Activated naive CD8-positive, alpha-beta T cell treated with anti-CD3 and anti-CD28 coated beads, Interleukin-2, amount 10 ng/mL, durations not matched to agents 7 days and 5 days (primary cell): ENCODE results near the gene TOGARAM1. TPM values are rescaled to one million over a fixed set of nuclear protein-coding genes. Genes with fewer than 3 reads are reported as not detected.
A peak's percentile ranks its signal among the peaks of the same experiment; 100 is the strongest.

Experiments used
- ATAC-seq: fragments of 150-1000 bp; cut with Tn5 transposase; one replicate; pipeline ENCODE4 v1.10.0; 2021; ENCODE audit warnings: low read depth, moderate library complexity
- POLR2A ChIA-PET: fragments of 350-600 bp; sonication (Branson Sonifier 250); formaldehyde crosslinking; loops from one replicate; lab custom pipeline; 2021; ENCODE audit warnings: antibody characterized with exemption; lab: Charles Lee
- DNase-seq: peaks from one replicate; pipeline ENCODE4 v3.0.0; 2021
- H3K27ac Mint-ChIP-seq: one replicate; pipeline ENCODE4 v1.8.0; 2022; ENCODE audit warnings: mild to moderate bottlenecking, mixed read lengths
- H3K27me3 Mint-ChIP-seq: one replicate; pipeline ENCODE4 v1.8.0; 2022; ENCODE audit warnings: mild to moderate bottlenecking, moderate library complexity, mixed read lengths
- H3K36me3 Mint-ChIP-seq: one replicate; pipeline ENCODE4 v1.8.0; 2021; ENCODE audit warnings: mild to moderate bottlenecking, mixed read lengths
- H3K4me1 Mint-ChIP-seq: one replicate; pipeline ENCODE4 v1.8.0; 2021; ENCODE audit warnings: mixed read lengths
- H3K4me3 Mint-ChIP-seq: one replicate; pipeline ENCODE4 v1.8.0; 2022; ENCODE audit warnings: mild to moderate bottlenecking, moderate library complexity, mixed read lengths
- H3K9me3 Mint-ChIP-seq: one replicate; pipeline ENCODE4 v1.8.0; 2021; ENCODE audit warnings: mixed read lengths
- total RNA-seq, 2 experiments: library from RNA; stranded (reverse); gene quantifications; one replicate each; pipeline ENCODE4 v1.2.3, GENCODE V29; 2021

Gene TOGARAM1
- total RNA-seq, 2 experiments from 2014 or later, result 11.4 to 11.9 TPM

DNA sequence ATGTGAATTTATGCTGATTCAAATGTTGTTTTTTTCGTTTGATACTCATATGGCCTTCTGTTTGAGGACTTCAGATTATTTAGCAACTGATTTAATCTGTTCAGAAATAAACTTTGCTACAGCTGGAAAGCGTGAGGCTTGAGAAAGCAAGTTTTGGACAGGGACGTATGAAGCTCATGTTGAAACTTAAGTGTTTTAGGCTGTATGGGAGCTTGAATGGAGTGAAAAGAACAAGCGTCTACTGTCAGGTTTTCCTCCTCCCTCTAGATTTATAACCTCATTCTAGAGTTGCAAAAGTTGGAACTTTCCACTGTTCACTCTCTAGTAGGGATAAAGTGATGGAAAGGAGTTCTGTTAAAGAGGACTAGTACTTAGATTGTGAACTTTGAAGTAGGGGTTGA, 123.0 kb downstream of the TOGARAM1 start:
- H3K27me3 Mint-ChIP-seq, result no peaks in the 10 kb centered on the region
- H3K36me3 Mint-ChIP-seq, result peaks cover 17% of the 10 kb centered on the region
- H3K4me1 Mint-ChIP-seq, result peaks cover 42% of the 10 kb centered on the region
- POLR2A ChIA-PET, result interaction anchor here (0.7 to 2.5 kb wide), 3 partner anchors 14 to 123 kb away, joined by 3 to 20 read pairs (median 4); partner anchors contain the start of genes KLHL28 and TOGARAM1
- H3K27ac Mint-ChIP-seq, result peak overlapping the region; percentile 66
- peak overlapping the region; percentile 97 for H3K4me3 Mint-ChIP-seq
- DNase-seq (no peak), ATAC-seq (no peak)
- H3K9me3 Mint-ChIP-seq, result no peaks in the 10 kb centered on the region

DNA sequence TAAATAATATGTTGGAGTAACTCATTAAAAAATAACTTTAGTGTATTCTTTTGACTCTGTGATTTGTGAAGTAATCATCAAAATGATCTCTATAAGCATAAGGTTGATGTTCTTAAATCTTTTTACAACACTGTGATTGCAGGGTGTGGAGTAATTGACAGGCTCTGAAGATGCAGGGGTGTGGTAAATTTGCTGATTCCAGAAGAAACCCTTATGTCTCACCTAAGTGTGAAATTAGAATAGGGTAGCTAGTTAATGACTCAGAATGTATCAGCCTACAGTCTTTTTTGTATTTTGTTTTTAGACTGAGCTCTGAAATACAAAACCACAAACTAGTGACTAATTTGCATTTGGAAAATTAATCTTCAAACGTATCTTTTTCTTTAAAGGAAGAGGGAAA, 127.8 kb downstream of the TOGARAM1 start:
- ATAC-seq (peak; percentile 47), DNase-seq (no peak)
- POLR2A ChIA-PET, result no interaction called here
- no peaks in the 10 kb centered on the region for H3K9me3 Mint-ChIP-seq
- H3K4me1 Mint-ChIP-seq, result peaks cover 47% of the 10 kb centered on the region
- peaks cover 36% of the 10 kb centered on the region for H3K36me3 Mint-ChIP-seq
- H3K4me3 Mint-ChIP-seq, result no peak overlapping the region
- H3K27me3 Mint-ChIP-seq, result no peaks in the 10 kb centered on the region
- H3K27ac Mint-ChIP-seq, result no peak overlapping the region

DNA sequence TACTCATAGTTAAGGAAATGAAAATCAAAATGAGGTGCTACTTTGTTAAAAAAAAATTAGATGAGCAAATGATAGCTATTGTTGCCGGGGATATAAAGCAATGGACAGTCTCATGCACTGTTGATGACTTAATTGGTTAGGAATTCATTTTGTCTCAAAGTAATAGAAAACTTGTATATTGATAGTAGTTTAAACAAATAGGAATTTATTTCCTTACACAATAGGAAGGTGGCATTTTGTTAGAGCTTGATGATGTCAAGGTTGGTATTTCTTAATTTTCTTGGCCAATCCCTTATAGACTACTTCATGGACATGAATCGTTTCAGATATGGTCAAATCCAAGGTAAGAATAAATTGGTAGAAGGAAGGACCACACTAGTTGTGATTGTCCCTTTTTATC, 129.7 kb downstream of the TOGARAM1 start:
- POLR2A ChIA-PET, result no interaction called here
- H3K9me3 Mint-ChIP-seq, result no peaks in the 10 kb centered on the region
- H3K4me3 Mint-ChIP-seq, result no peak overlapping the region
- no peaks in the 10 kb centered on the region for H3K27me3 Mint-ChIP-seq
- no peak overlapping the region for H3K27ac Mint-ChIP-seq
- H3K4me1 Mint-ChIP-seq, result peaks cover 34% of the 10 kb centered on the region
- H3K36me3 Mint-ChIP-seq, result peaks cover 41% of the 10 kb centered on the region
- ATAC-seq, result no peak
- no peak for DNase-seq

DNA sequence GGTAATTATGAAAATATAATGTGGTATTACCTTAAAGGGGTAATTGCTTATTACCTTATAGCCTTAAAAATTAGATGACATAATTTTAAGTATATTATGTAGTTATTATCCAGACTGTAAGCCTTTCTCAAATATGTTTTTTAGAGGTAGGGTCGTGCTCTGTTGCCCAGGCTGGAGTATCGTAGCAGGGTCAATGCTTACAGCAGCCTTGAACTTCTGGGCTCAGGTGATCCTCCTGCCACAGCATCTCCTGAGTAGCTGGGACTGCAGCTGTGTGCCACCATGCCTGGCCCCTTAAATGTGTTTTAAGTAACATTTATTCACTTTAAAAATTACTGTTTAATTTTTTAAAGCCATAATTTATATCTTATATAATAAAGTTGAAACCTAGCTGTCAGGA, 132.3 kb downstream of the TOGARAM1 start:
- Mint-ChIP-seq H3K4me1 (peaks cover 15% of the 10 kb centered on the region), H3K36me3 (peaks cover 45% of the 10 kb centered on the region)
- POLR2A ChIA-PET, result no interaction called here

DNA sequence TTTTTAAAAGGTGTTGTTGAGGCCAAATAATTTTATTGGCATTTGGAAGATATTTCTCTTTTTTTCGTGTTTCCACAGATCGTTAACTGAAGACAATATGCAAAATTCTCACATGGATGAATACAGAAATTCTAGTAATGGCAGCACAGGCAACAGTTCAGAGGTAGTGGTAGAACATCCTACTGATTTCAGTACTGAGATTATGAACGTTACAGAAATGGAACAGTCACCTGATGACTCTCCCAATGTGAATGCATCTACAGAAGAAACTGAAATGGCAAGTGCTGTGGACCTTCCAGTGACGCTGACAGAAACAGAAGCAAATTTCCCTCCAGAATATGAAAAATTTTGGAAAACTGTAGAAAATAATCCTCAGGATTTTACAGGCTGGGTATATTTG, 133.2 kb downstream of the TOGARAM1 start:
- DNase-seq (no peak), ATAC-seq (no peak)
- Mint-ChIP-seq H3K27ac (no peak overlapping the region), H3K9me3 (no peaks in the 10 kb centered on the region), H3K27me3 (no peaks in the 10 kb centered on the region), H3K4me3 (no peak overlapping the region), H3K36me3 (peaks cover 45% of the 10 kb centered on the region), H3K4me1 (peaks cover 7% of the 10 kb centered on the region)
- POLR2A ChIA-PET, result no interaction called here

More for the DNA sequence above, 132.3 kb downstream of the TOGARAM1 start:
- Mint-ChIP-seq H3K27ac (no peak overlapping the region), H3K27me3 (no peaks in the 10 kb centered on the region), H3K9me3 (no peaks in the 10 kb centered on the region), H3K4me3 (no peak overlapping the region)
- DNase-seq, result no peak
- no peak for ATAC-seq

GRCh38 chr14:45096218-45096617, 134.2 kb downstream of the TOGARAM1 start:
- no peak for ATAC-seq
- POLR2A ChIA-PET, result no interaction called here

DNA sequence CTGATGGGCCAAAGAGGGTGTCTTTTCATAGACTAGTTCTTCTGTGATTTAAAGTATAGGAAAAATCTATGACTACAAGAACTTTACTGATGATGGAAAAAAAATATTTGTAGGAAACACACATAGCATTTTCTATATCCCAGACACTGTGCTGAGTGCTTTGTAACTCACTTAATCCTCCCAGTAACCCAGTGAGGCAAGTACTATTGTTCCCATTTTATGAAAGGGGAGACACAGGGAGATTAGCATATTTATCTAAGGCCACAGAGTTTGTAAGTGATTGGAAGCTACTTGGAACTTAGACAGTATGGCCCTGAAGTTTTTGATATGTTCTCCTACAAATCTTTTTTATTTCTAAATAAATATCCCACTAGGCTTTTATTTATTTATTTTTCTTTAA, 141.8 kb downstream of the TOGARAM1 start:
- H3K4me3 Mint-ChIP-seq, result no peak overlapping the region

More at GRCh38 chr14:45096218-45096617, 134.2 kb downstream of the TOGARAM1 start:
- H3K4me1 Mint-ChIP-seq, result no peaks in the 10 kb centered on the region
- no peak overlapping the region for H3K27ac Mint-ChIP-seq
- H3K9me3 Mint-ChIP-seq, result no peaks in the 10 kb centered on the region
- no peak for DNase-seq
- H3K4me3 Mint-ChIP-seq, result no peak overlapping the region
- peaks cover 43% of the 10 kb centered on the region for H3K36me3 Mint-ChIP-seq
- no peaks in the 10 kb centered on the region for H3K27me3 Mint-ChIP-seq

DNA sequence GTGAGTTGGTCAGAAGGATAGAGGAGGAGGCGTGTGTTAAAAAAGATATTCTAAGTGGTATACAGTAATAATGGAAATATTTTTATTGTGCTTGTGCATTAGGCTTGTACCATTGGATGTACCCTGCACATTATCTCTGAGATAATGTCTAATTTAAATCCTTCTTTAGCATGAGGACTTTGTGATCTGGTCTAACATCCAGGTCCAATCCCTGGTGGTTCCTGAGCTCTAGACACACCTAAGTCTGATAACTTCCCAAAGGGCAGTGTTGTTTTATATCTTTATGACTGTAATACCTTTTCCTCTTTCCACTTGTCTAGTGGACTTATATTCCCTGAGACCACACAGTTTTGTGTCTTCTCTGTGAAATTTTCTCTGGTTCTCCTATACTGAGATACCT, 142.6 kb downstream of the TOGARAM1 start:
- H3K36me3 Mint-ChIP-seq, result peaks cover 32% of the 10 kb centered on the region
- POLR2A ChIA-PET, result no interaction called here
- no peaks in the 10 kb centered on the region for H3K27me3 Mint-ChIP-seq
- H3K9me3 Mint-ChIP-seq, result no peaks in the 10 kb centered on the region
- no peak overlapping the region for H3K4me3 Mint-ChIP-seq
- DNase-seq (no peak), ATAC-seq (no peak)
- no peak overlapping the region for H3K27ac Mint-ChIP-seq
- no peaks in the 10 kb centered on the region for H3K4me1 Mint-ChIP-seq

More for the DNA sequence above, 141.8 kb downstream of the TOGARAM1 start:
- Mint-ChIP-seq H3K27me3 (no peaks in the 10 kb centered on the region), H3K36me3 (peaks cover 31% of the 10 kb centered on the region), H3K4me1 (no peaks in the 10 kb centered on the region), H3K9me3 (no peaks in the 10 kb centered on the region), H3K27ac (no peak overlapping the region)
- POLR2A ChIA-PET, result no interaction called here
- ATAC-seq, result no peak
- DNase-seq, result no peak

DNA sequence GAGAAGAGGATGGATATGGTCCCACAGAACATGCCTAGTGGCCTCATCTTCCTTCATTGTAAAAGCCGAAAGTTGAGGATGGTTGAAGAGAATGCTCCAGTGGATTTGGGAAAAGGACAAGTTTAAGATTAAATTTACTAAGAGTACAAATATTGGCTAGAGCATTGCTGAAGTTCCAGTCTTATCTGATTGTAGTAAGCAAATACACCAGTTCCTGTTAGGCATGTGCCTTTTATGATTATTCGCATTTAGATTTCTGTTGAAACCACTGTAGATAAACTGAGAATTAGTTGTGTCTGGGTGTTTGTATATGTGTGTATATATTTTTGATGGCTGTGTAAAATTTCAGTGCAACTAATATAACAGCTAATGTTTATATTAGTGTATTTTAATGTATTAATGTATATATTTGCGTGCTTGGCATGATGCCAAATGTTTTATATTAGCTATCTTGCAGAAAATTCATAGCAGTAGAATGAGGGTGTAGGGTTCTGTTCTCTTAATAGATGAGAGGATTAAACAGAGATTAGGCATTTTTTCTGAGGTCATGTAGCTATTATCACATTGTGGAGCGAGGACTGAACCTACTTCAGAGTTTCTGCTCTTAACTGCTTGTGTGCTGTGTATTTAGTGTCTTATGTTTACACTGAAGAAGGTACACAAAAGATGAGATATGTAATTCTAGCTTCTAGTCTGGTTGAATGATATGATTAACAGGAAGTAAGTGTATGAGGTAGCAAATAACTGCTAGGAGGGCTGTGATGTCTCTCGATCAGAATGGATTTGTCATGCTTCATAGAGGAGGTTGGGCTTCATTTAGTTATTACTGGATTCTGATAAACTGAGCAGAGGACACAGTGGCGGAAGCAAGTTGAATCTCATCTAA, 151.1 kb downstream of the TOGARAM1 start:
- Mint-ChIP-seq H3K4me1 (peaks cover 4% of the 10 kb centered on the region), H3K36me3 (peaks cover 34% of the 10 kb centered on the region), H3K27me3 (no peaks in the 10 kb centered on the region), H3K9me3 (no peaks in the 10 kb centered on the region), H3K4me3 (no peak overlapping the region), H3K27ac (no peak overlapping the region)
- POLR2A ChIA-PET, result no interaction called here
- no peak for DNase-seq
- ATAC-seq, result no peak

- POLR2A ChIA-PET, result no interaction called here
- H3K36me3 Mint-ChIP-seq, result peaks cover 36% of the 10 kb centered on the region
- ATAC-seq, result no peak
These were observed 152.3 kb downstream of the TOGARAM1 start for GRCh38 chr14:45114327-45114726.

DNA sequence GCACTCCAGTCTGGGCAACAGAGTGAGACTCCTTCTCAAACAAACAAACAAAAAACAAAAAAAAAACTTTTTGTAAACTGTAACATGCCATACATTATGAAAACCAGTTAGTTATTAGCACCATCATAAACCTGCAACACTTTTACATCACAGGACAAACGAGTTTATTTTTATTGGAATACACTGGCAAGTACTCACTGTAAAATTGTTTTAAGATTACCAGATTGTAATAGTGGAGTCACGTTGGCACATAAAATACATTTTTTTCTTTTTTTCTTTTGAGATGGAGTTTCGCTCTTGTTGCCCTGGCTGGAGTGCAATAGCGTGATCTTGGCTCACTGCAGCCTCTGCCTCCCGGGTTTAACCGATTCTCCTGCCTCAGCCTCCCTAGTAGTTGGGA, 156.6 kb downstream of the TOGARAM1 start:
- ATAC-seq (no peak), DNase-seq (no peak)
- Mint-ChIP-seq H3K9me3 (no peaks in the 10 kb centered on the region), H3K27me3 (no peaks in the 10 kb centered on the region), H3K4me3 (no peak overlapping the region), H3K36me3 (peaks cover 36% of the 10 kb centered on the region), H3K27ac (no peak overlapping the region), H3K4me1 (peaks cover 1% of the 10 kb centered on the region)
- POLR2A ChIA-PET, result no interaction called here

More at GRCh38 chr14:45114327-45114726, 152.3 kb downstream of the TOGARAM1 start:
- Mint-ChIP-seq H3K27ac (no peak overlapping the region), H3K4me1 (peaks cover 4% of the 10 kb centered on the region), H3K27me3 (no peaks in the 10 kb centered on the region), H3K9me3 (no peaks in the 10 kb centered on the region), H3K4me3 (no peak overlapping the region)
- DNase-seq, result no peak

- no peaks in the 10 kb centered on the region for H3K9me3 Mint-ChIP-seq
- POLR2A ChIA-PET, result no interaction called here
- H3K27ac Mint-ChIP-seq, result no peak overlapping the region
- DNase-seq (no peak), ATAC-seq (no peak)
- no peak overlapping the region for H3K4me3 Mint-ChIP-seq
- peaks cover 1% of the 10 kb centered on the region for H3K4me1 Mint-ChIP-seq
- peaks cover 38% of the 10 kb centered on the region for H3K36me3 Mint-ChIP-seq
- no peaks in the 10 kb centered on the region for H3K27me3 Mint-ChIP-seq
These were observed 158.1 kb downstream of the TOGARAM1 start for GRCh38 chr14:45120096-45120495.

- peaks cover 4% of the 10 kb centered on the region for H3K4me1 Mint-ChIP-seq
- H3K36me3 Mint-ChIP-seq, result peaks cover 36% of the 10 kb centered on the region
- no peaks in the 10 kb centered on the region for H3K9me3 Mint-ChIP-seq
- H3K4me3 Mint-ChIP-seq, result no peak overlapping the region
- POLR2A ChIA-PET, result interaction anchor here (0.6 kb wide), 1 partner anchor 143 kb away, joined by 4 read pairs; no protein-coding TSS in a partner anchor
- no peak overlapping the region for H3K27ac Mint-ChIP-seq
- ATAC-seq (no peak), DNase-seq (no peak)
- no peaks in the 10 kb centered on the region for H3K27me3 Mint-ChIP-seq
These were observed 161.3 kb downstream of the TOGARAM1 start for GRCh38 chr14:45123271-45123670.
